Islet precursor cell (in vitro differentiated cells): ENCODE measurements around the gene KIAA1217.

Source experiments
- DNase-seq: peaks from one replicate; pipeline ENCODE4 v3.0.0-alpha.2; 2018

The KIAA1217 gene

GRCh38 chr10:24378126-24378920 lies 169.4 kb downstream of the KIAA1217 start:
- DNase-seq: no peak

DNA sequence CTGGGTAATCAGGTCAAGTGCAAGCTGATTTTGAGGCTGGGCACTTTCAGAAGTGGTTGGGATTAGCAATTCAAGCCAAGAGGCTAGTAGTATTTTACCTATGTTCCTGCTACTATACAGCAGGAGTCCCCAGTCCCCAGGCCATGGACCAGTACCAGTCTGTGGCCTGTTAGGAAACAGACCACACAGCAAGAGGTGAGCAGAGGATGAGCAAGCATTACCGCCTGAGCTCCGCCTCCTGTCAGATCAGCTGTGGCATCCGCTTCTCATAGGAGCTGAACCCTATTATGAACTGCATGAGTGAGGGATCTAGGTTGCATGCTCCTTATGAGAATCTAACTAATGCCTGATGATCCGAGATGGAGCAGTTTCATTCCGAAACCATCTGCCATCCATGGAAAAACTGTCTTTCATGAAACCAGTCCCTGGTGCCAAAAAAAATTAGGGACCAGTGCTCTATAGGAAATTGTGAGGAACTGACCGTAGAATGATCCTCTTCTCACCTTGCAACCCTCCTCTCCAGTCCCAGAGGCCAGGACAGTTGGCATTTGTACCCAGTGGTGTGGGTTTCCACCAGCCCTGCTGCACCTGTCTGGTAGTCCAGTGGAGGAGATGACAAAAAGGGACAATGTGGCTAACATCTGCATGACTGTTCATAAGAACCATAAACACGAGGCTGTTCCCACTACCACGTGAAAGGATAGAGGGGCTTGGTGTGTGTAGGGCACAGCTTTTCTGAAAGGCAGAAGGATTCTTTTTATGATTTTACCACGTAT lies 172.5 kb downstream of the KIAA1217 start:
- peak; percentile 59 for DNase-seq

DNA sequence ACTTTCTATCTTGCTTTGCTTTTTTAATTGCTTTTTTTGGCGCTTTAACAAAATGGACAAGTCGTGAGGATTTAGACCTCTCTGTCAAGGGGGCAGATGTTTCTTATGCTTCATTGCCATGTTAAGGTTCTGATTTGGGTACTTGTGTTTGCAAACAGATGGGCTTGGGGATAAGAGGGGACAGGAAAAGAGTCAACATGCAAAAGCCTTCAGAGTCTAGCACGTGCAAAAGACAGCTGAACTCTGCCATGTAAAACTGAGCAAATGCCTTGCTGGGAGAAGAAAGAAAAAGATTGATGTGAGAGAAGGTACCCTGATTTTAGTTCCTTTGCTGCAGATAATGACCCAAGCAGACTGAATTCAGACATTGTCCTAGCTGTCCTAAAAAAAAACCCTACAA lies 173.1 kb downstream of the KIAA1217 start:
- DNase-seq: no peak

- peak; percentile 72 for DNase-seq
These were observed 173.6 kb downstream of the KIAA1217 start for GRCh38 chr10:24382596-24382978.

- DNase-seq: peak; percentile 95
These were observed 174.2 kb downstream of the KIAA1217 start for GRCh38 chr10:24382979-24383663.

DNA sequence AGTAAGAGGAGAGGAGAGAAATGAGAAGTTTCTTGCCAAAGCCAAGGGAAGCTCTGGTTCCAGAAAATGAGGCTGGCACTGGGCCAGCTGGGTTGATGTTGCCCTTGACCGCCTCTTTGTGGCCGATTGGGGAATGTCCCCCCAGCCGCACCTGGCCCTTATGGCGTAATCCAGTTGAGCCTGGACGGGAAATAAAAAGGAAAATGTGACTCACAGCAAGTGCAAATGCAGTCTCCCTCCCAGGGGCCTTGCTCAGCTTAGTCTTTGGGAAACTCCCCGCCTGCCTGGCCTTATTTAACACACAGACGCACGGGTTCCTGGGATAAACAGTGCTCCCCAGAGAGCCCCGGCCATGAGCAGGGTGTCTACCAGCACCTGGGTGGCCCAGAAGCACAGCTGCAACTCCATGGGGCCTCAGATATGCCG lies 174.8 kb downstream of the KIAA1217 start:
- DNase-seq: peak; percentile 96

- DNase-seq: no peak
These were observed 176.0 kb downstream of the KIAA1217 start for GRCh38 chr10:24384954-24385353.

DNA sequence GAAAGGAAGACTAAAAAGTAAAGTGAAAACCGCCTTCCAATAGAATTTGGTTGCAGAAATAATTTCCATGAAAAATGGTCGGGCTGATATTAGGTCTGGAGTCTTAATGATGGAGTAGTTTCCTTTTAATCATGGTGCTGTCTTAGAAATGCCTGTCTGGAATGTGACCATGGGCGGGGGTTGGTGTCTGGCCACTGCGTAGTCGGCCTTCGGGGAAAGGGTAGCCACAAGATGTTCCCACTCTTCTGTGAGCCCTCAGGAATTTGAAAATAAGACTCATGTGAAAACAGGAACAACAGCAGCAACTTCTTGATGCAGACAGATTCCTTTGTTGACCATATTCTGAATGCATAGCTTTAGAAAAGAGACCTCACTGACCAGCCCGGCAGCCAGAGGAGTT lies 176.8 kb downstream of the KIAA1217 start:
- DNase-seq: peak; percentile 94

DNA sequence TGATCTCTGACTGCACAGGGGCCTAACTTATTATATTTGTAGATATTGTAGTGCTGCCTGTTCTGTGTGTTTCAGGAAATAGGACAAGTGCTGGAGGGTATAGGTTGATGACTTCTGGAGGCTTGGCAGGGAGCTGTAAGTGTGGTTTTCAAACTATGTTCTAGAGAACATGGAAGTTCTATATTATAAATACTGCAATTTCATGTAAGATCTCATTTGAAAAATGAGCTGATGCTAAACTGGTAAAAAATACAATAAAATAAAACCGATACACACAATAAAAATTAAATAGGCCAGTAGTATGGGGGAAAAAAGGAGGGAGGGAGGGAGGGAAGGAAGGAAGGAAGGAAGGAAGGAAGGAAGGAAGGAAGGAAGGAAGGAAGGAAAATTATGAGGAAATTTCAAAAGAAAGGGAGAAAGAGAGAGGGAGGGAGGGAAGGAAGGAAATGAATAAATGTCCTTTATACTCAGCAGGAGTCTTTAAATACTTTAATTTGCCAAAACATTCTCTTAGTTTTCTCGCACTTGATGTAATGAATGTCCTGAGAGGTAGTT lies 181.3 kb downstream of the KIAA1217 start:
- no peak for DNase-seq

DNA sequence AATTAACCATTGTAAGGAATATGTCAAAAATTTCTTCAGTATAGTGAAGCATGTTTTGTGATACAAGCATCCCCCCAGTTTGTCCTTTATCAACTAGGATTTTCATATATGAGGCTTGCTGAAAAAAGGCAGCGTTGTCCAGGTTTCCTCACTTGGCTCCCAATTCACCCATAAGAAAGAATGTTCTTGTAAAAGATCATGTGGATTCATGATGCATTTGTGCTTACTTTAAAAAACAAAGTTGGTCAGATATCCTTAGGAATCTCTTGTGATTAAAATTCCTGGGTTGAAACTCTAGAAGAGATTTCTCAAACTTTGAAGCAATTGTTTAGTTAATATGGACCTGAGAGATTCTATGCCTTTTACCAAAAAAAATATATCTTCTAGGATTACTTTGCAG lies 181.8 kb downstream of the KIAA1217 start:
- DNase-seq: no peak

- DNase-seq: peak; percentile 98
These were observed 184.3 kb downstream of the KIAA1217 start for GRCh38 chr10:24393201-24393600.

DNA sequence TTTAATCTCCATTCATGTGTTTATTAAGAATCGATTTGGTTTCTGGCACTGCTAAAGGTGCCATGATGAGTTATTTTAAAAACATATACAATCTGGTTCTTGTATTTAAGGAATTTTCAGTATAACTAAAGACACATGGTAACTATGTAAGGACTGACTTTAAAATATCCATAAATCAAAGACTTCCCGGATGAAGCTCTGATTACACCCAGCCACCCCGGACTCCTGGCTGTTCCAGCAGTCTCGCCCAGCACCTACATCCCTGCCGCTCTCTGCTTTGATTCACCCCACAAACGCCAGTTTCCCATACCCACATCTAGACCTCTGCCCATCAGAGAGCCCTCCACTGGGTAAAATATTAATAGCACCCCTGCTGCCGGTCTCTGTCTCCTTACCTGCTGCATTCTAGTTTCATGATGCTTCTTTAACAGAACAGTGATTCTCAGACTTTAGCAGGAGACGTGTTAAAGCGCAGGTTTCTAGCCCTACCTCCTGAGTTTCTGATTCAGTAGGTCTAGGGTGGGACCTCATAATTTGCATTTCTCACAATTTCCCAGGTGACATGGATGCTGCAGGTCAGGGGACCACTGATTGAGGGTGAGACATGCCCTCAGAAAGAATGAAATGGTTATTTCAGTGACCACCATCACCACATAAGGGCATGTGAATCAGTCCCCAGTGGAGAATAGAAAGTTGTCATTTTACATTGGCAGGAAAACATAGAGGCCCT lies 185.7 kb downstream of the KIAA1217 start:
- no peak for DNase-seq

- no peak for DNase-seq
These were observed 187.5 kb downstream of the KIAA1217 start for GRCh38 chr10:24396396-24396795.

DNA sequence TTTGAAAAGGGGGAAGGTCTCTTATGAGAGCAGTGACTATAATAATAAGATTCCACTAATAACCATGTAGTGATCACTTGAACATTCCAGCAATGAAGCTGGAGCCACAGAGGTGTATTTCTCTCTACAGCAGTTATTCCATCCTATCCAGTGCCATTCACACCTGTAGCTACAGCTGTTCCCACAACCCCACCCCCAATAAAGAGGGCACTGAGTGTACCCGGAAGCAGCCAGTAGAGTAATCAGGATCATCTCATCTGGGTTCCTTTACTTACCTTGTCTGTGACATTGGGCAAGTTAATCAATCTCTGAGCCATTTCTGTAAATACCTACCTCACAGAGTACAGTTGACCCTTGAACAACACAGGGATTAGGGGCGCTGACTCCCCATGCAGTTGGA lies 188.7 kb downstream of the KIAA1217 start:
- DNase-seq: no peak

DNA sequence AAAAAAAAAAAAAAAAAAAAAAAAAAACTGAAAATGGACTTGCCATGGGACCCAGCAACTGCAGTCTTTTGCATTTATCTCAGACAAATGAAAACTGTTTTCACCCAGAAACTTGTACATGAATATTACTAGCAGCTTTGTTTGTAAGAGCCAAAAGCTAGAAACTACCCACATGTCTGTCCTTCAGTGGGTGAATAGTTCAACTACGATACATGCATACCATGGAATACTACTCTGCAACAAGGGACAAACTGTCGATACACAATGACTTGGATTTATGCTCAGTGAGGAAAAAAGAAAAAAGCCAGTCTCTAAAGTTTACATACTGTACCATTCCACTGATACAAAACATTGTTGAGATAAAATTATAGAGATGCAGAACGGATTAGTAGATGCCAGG lies 195.6 kb downstream of the KIAA1217 start:
- no peak for DNase-seq

DNA sequence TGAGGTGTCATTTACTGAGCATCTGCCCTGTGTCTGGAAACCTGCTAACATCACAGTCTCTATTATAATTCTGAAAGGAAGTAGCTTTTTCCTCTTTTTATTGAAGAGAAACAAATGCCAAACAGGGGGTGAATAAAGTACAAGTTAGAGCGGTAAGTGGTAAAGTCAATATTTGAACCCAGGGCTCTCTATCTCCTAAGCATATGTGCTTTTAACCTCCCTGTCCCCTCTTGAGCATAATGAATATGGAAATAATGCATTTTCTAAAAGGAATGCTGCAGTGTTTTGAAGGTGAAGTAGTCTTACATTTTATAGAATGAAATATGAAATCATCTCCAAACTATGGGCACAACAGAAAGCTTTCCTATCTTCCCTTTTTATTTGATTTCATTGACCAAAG lies 196.7 kb downstream of the KIAA1217 start:
- DNase-seq: no peak

DNA sequence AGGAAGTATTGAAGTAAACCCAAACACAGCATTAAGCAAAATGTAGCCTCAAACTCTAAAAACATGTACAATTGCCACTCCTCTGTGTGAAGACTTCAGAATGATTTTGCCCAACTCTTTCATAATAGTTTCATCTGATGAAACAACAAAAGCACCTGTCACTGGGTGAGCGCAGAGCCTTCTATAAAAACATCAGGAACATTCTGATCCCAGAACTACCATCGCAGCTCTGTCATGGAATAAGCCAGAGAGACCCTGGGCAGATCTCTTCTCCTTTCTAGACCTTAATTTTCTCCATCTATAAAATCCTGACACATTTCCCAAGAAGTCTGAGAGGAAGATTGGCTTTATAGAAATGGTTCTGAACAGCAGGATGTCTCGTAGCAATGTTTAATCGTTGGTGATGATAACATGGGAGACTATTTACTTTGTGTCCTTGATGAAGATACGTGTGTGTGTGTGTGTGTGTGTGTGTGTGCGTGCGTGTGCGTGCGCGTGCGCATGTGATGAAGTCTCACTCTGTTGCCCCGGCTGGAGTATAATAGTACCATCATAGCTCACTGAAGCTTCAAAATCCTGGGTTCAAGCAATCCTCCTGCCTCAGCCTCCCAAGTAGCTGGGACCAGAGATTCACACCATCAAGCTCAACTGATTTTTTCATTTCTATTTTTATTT lies 198.0 kb downstream of the KIAA1217 start:
- no peak for DNase-seq

GRCh38 chr10:24407928-24408327 lies 199.0 kb downstream of the KIAA1217 start:
- no peak for DNase-seq

DNA sequence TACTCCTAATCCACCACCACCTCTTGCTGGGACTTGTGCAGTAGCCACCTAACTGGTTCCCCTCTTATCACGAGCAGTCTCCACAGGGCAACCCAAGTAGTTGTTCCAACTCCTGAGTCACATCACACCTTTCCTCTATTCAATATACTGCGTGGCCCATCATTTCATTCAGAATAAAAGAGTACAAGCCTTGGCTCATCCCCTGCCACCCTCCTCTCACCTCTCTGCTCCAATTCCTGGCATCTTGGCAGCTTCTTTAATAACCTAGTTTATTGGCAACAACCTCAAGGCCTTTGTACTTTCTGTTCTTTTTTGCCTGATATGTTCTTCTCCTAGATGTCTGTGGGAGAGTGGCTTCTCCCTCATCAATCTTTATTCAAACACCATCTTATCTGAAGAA lies 199.4 kb downstream of the KIAA1217 start:
- DNase-seq: no peak

DNA sequence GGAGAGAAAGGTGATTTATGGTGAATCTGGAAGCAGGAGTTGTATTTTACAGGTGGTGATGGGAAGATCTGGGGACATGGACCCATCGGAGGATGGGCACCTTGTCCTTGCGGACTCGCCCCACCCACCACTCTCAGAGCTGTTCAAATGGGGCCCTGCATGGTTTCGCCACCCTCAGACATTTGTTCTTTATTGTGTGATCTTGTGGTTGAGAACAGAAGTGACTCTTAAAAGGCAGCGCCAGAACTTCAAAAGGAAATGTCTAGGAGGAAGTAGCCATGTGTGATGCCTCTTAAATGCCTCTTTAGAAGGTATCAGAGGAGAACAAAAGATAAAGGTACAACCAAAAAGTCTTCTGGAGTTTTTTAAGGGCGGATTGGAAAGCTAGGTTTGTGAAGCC lies 205.7 kb downstream of the KIAA1217 start:
- no peak for DNase-seq

GRCh38 chr10:24415455-24416125 lies 206.7 kb downstream of the KIAA1217 start:
- DNase-seq: peak; percentile 82
